ENCODE data around the gene NR1I2.

- TF ChIP-seq, protein P1, sequence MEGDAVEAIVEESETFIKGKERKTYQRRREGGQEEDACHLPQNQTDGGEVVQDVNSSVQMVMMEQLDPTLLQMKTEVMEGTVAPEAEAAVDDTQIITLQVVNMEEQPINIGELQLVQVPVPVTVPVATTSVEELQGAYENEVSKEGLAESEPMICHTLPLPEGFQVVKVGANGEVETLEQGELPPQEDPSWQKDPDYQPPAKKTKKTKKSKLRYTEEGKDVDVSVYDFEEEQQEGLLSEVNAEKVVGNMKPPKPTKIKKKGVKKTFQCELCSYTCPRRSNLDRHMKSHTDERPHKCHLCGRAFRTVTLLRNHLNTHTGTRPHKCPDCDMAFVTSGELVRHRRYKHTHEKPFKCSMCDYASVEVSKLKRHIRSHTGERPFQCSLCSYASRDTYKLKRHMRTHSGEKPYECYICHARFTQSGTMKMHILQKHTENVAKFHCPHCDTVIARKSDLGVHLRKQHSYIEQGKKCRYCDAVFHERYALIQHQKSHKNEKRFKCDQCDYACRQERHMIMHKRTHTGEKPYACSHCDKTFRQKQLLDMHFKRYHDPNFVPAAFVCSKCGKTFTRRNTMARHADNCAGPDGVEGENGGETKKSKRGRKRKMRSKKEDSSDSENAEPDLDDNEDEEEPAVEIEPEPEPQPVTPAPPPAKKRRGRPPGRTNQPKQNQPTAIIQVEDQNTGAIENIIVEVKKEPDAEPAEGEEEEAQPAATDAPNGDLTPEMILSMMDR (conservative IDR thresholded peaks at IDR 0.05; ENCODE audit: low read length): no peak
- no peak for TF ChIP-seq EZH2phosphoT487 (IDR thresholded peaks at IDR 0.05; ENCODE audit: borderline replicate concordance)
Measured at GRCh38 chr3:119790369-119790768, 8.5 kb downstream of the NR1I2 start.
